ENCODE results near the gene TTC28. TPM values are rescaled to one million over a fixed set of nuclear protein-coding genes. Genes with fewer than 3 reads are reported as not detected.

TTC28 gene
- total RNA-seq, 1 experiment from 2014 or later: not detected

DNA sequence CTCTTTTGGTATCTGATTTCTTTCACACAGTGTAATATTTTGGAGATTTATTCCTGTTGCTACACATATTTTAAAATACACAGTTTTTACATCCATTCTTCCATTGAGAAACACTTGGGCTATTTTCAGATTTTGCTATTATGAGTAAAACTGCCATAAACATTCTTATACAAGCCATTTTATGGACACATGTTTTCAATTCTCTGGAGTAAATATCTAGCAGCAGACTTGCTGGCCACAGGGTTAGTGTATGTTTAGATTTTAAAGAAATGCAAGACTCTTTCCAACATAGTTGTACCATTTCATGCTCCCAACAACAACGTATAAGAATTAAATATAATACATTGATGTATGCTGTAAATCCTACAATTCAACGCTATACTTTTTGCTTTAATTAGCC lies 399.8 kb downstream of the TTC28 start:
- ChIA-PET CTCF (no interaction called here), POLR2A (no interaction called here)
- TF ChIP-seq, protein P1, sequence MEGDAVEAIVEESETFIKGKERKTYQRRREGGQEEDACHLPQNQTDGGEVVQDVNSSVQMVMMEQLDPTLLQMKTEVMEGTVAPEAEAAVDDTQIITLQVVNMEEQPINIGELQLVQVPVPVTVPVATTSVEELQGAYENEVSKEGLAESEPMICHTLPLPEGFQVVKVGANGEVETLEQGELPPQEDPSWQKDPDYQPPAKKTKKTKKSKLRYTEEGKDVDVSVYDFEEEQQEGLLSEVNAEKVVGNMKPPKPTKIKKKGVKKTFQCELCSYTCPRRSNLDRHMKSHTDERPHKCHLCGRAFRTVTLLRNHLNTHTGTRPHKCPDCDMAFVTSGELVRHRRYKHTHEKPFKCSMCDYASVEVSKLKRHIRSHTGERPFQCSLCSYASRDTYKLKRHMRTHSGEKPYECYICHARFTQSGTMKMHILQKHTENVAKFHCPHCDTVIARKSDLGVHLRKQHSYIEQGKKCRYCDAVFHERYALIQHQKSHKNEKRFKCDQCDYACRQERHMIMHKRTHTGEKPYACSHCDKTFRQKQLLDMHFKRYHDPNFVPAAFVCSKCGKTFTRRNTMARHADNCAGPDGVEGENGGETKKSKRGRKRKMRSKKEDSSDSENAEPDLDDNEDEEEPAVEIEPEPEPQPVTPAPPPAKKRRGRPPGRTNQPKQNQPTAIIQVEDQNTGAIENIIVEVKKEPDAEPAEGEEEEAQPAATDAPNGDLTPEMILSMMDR (IDR thresholded peaks at IDR 0.05; ENCODE audit: unreplicated experiment): no peak
- Mint-ChIP-seq H3K36me3 (ENCODE audit: insufficient read depth, unreplicated experiment) (no peaks in the 10 kb centered on the region), H3K4me3 (ENCODE audit: unreplicated experiment) (no peak overlapping the region), H3K9me3 (ENCODE audit: unreplicated experiment) (no peaks in the 10 kb centered on the region), H3K4me1 (ENCODE audit: insufficient read depth, unreplicated experiment) (no peaks in the 10 kb centered on the region), H3K27me3 (ENCODE audit: insufficient read depth, unreplicated experiment) (peaks cover 40% of the 10 kb centered on the region), H3K27ac (ENCODE audit: low read depth, unreplicated experiment) (no peak overlapping the region)
- BruUV-seq (replicated peaks): no TSS peak
- no peak for DNase-seq (ENCODE audit: unreplicated experiment)
- intact Hi-C loops (cut with micrococcal nuclease): no loop called here

DNA sequence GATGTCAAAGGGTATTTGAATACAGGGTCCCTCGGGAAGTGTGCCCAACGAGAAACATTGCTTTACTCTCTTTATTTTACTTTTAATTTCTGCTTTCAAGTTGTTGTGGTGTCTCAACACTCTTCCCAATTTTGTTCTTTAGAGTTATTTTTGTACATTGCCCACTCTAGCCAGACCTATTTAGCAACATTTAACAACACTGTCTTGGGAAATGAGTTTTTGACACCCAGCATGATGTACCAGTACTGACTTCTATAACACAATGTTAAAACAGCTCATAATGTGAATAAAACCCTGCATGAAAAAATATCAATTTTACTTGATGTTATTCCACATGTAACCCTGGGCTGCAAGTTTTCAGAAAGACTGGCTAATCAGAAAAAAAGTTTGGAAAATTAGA lies 410.4 kb downstream of the TTC28 start:
- no peaks in the 10 kb centered on the region for H3K4me1 Mint-ChIP-seq (ENCODE audit: insufficient read depth, unreplicated experiment)
- no peak overlapping the region for H3K4me3 Mint-ChIP-seq (ENCODE audit: unreplicated experiment)
- no peaks in the 10 kb centered on the region for H3K36me3 Mint-ChIP-seq (ENCODE audit: insufficient read depth, unreplicated experiment)
- CTCF ChIA-PET: interaction anchor here (0.6 kb wide), 1 partner anchor 16 kb away, joined by 3 read pairs; no protein-coding TSS in a partner anchor
- BruUV-seq (replicated peaks): no TSS peak
- DNase-seq (ENCODE audit: unreplicated experiment): no peak
- H3K27me3 Mint-ChIP-seq (ENCODE audit: insufficient read depth, unreplicated experiment): peaks cover 75% of the 10 kb centered on the region
- POLR2A ChIA-PET: no interaction called here
- TF ChIP-seq, protein P1 (IDR thresholded peaks at IDR 0.05; ENCODE audit: unreplicated experiment): no peak
- intact Hi-C loops (cut with micrococcal nuclease): no loop called here
- no peaks in the 10 kb centered on the region for H3K9me3 Mint-ChIP-seq (ENCODE audit: unreplicated experiment)
- H3K27ac Mint-ChIP-seq (ENCODE audit: low read depth, unreplicated experiment): no peak overlapping the region

DNA sequence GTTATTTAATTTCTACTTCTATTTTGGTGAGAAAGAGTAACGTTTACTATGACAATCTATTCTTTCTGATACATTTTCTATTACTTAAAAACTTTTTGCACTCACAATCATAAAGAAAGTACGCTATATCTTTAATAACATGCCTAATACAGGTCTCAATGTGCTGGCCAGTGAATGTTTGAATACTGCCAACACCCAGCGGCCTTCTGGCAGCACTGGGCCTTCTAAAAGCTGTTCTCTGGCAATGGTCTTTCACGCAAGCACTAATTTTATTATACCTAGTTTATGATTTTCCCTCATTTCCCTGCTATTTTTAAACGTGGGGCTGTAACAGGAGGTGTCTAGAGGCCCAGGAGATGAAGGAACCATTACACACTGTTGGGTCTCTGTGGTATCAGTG lies 410.8 kb downstream of the TTC28 start:
- intact Hi-C loops (cut with micrococcal nuclease): no loop called here
- Mint-ChIP-seq H3K9me3 (ENCODE audit: unreplicated experiment) (no peaks in the 10 kb centered on the region), H3K27ac (ENCODE audit: low read depth, unreplicated experiment) (no peak overlapping the region), H3K4me1 (ENCODE audit: insufficient read depth, unreplicated experiment) (no peaks in the 10 kb centered on the region), H3K4me3 (ENCODE audit: unreplicated experiment) (no peak overlapping the region), H3K36me3 (ENCODE audit: insufficient read depth, unreplicated experiment) (no peaks in the 10 kb centered on the region), H3K27me3 (ENCODE audit: insufficient read depth, unreplicated experiment) (peaks cover 78% of the 10 kb centered on the region)
- TF ChIP-seq, protein P1 (IDR thresholded peaks at IDR 0.05; ENCODE audit: unreplicated experiment): no peak
- DNase-seq (ENCODE audit: unreplicated experiment): no peak
- CTCF ChIA-PET: interaction anchor here (0.6 kb wide), 1 partner anchor 15 kb away, joined by 3 read pairs; no protein-coding TSS in a partner anchor
- POLR2A ChIA-PET: no interaction called here
- BruUV-seq (replicated peaks): no TSS peak

DNA sequence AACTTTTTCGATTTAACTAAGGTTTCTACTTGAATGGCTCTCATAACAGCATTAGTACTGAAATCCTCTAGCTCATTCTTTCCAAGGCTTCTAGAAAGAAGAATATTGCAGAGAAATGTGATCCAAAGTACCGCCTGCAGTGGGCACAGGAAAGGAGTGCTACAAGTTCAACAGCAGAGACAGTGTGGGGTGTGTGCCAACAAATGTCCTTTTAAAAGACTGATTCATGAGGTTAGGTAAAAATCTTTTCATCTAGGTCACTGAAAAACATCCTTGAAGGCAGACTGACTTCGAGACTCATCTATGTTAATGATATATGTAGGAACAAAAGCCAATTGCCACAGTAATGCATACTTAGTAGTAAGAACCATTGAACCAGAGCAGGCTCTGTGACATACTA lies 411.5 kb downstream of the TTC28 start:
- Mint-ChIP-seq H3K9me3 (ENCODE audit: unreplicated experiment) (no peaks in the 10 kb centered on the region), H3K4me3 (ENCODE audit: unreplicated experiment) (no peak overlapping the region), H3K27ac (ENCODE audit: low read depth, unreplicated experiment) (no peak overlapping the region), H3K36me3 (ENCODE audit: insufficient read depth, unreplicated experiment) (no peaks in the 10 kb centered on the region), H3K4me1 (ENCODE audit: insufficient read depth, unreplicated experiment) (no peaks in the 10 kb centered on the region), H3K27me3 (ENCODE audit: insufficient read depth, unreplicated experiment) (peaks cover 78% of the 10 kb centered on the region)
- CTCF ChIA-PET: interaction anchor here (0.6 kb wide), 1 partner anchor 337 kb away, joined by 3 read pairs; no protein-coding TSS in a partner anchor
- intact Hi-C loops (cut with micrococcal nuclease): no loop called here
- TF ChIP-seq, protein P1 (IDR thresholded peaks at IDR 0.05; ENCODE audit: unreplicated experiment): no peak
- DNase-seq (ENCODE audit: unreplicated experiment): no peak
- no TSS peak for BruUV-seq (replicated peaks)
- POLR2A ChIA-PET: no interaction called here
